ENCODE measurements around the gene FLAD1.

Gene FLAD1

GRCh38 chr1:155008015-155008941 is 25.1 kb downstream of the FLAD1 start (continued):
- TF ChIP-seq ZNF785 (tag by site-specific recombination; IDR thresholded peaks at IDR 0.05) = no peak

GRCh38 chr1:155009221-155009711 is 26.1 kb downstream of the FLAD1 start:
- CTCF ChIA-PET = interaction anchor here (0.5 to 1.1 kb wide), 3 partner anchors 14 to 82 kb away, joined by 3 to 4 read pairs (median 3); no protein-coding TSS in a partner anchor
- TF ChIP-seq ZNF544 (tag by site-specific recombination; IDR thresholded peaks at IDR 0.05) (no peak), SCRT2 (tag by site-specific recombination; IDR thresholded peaks at IDR 0.05) (no peak), KLF9 (tag by site-specific recombination; IDR thresholded peaks at IDR 0.05; ENCODE audit: low read depth) (no peak), WT1 (tag by site-specific recombination; IDR thresholded peaks at IDR 0.05) (no peak), BCL11A (tag by site-specific recombination; IDR thresholded peaks at IDR 0.05; ENCODE audit: low read depth) (no peak), ZNF48 (tag by site-specific recombination; IDR thresholded peaks at IDR 0.05) (no peak), ZNF747 (tag by site-specific recombination; IDR thresholded peaks at IDR 0.05) (no peak), ZNF292 (tag by site-specific recombination; IDR thresholded peaks at IDR 0.05; ENCODE audit: borderline replicate concordance, low read depth) (no peak), ZNF658 (tag by site-specific recombination; IDR thresholded peaks at IDR 0.05) (no peak), HOXD13 (CRISPR knock-in tag; IDR thresholded peaks at IDR 0.05; ENCODE audit: borderline replicate concordance) (no peak), ZNF776 (tag by site-specific recombination; IDR thresholded peaks at IDR 0.05; ENCODE audit: borderline replicate concordance) (no peak), ZNF623 (tag by site-specific recombination; IDR thresholded peaks at IDR 0.05) (no peak), ZNF514 (tag by site-specific recombination; IDR thresholded peaks at IDR 0.05) (no peak), ZNF624 (tag by site-specific recombination; IDR thresholded peaks at IDR 0.05) (no peak), ZNF664 (tag by site-specific recombination; IDR thresholded peaks at IDR 0.05) (no peak), ZEB2 (tag by site-specific recombination; IDR thresholded peaks at IDR 0.05) (no peak), ZNF596 (tag by site-specific recombination; IDR thresholded peaks at IDR 0.05) (no peak)
- TF ChIP-seq, protein P1, sequence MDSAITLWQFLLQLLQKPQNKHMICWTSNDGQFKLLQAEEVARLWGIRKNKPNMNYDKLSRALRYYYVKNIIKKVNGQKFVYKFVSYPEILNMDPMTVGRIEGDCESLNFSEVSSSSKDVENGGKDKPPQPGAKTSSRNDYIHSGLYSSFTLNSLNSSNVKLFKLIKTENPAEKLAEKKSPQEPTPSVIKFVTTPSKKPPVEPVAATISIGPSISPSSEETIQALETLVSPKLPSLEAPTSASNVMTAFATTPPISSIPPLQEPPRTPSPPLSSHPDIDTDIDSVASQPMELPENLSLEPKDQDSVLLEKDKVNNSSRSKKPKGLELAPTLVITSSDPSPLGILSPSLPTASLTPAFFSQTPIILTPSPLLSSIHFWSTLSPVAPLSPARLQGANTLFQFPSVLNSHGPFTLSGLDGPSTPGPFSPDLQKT (IDR thresholded peaks at IDR 0.05; ENCODE audit: borderline replicate concordance, low read depth, low read length) = no peak
- Histone ChIP-seq H3K4me3 (ENCODE audit: low read depth, low read length) (no peak overlapping the region), H3K36me3 (ENCODE audit: control insufficient read depth in 2 of 2, insufficient read depth in 1 of 2, low read length in 2 of 2) (peaks cover 0 to 12% of the 10 kb centered on the region in 2 experiments; a peak in 1 of 3 replicates), H3K4me1 (ENCODE audit: control insufficient read depth, insufficient read depth, low read length) (peaks cover 14% of the 10 kb centered on the region), H3K9me3 (ENCODE audit: control insufficient read depth, insufficient read depth, low read depth, low read length) (no peaks in the 10 kb centered on the region), H3K27ac (ENCODE audit: extremely low read depth, low read depth, low read length) (no peak overlapping the region)
- POLR2A ChIA-PET = no interaction called here

- Histone ChIP-seq H3K9me3 (ENCODE audit: control insufficient read depth, insufficient read depth, low read depth, low read length) (no peaks in the 10 kb centered on the region), H3K27ac (ENCODE audit: extremely low read depth, low read depth, low read length) (no peak overlapping the region), H3K36me3 (ENCODE audit: control insufficient read depth in 2 of 2, insufficient read depth in 1 of 2, low read length in 2 of 2) (peaks cover 0 to 17% of the 10 kb centered on the region in 2 experiments; a peak in 1 of 3 replicates), H3K4me3 (ENCODE audit: low read depth, low read length) (no peak overlapping the region), H3K4me1 (ENCODE audit: control insufficient read depth, insufficient read depth, low read length) (peaks cover 11% of the 10 kb centered on the region)
- TF ChIP-seq, protein P2, sequence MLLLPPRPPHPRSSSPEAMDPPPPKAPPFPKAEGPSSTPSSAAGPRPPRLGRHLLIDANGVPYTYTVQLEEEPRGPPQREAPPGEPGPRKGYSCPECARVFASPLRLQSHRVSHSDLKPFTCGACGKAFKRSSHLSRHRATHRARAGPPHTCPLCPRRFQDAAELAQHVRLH (tag by site-specific recombination; IDR thresholded peaks at IDR 0.05) = no peak
- TF ChIP-seq ZNF600 (tag by site-specific recombination; IDR thresholded peaks at IDR 0.05) = peak; percentile 56; the same call in 1 of the 2 replicates
- TF ChIP-seq ZNF366 (tag by site-specific recombination; conservative IDR thresholded peaks at IDR 0.05) = peak; percentile 75; the same call in 1 of the 2 replicates
- peak; percentile 64 for TF ChIP-seq PATZ1 (tag by site-specific recombination; IDR thresholded peaks at IDR 0.05)
- TF ChIP-seq ZBTB48 (tag by site-specific recombination; IDR thresholded peaks at IDR 0.05) = peak; percentile 78
- 0 out of 2 replicates have a peak, but pooled peaks have one; percentile 19 for TF ChIP-seq ZBTB17 (tag by site-specific recombination; IDR thresholded peaks at IDR 0.05)
- no peak for TF ChIP-seq WT1 (tag by site-specific recombination; IDR thresholded peaks at IDR 0.05)
- no peak for TF ChIP-seq TRIM28 (IDR thresholded peaks at IDR 0.05; ENCODE audit: borderline replicate concordance, low read length)
- no peak for TF ChIP-seq ZSCAN30 (tag by site-specific recombination; IDR thresholded peaks at IDR 0.05)
- no peak for TF ChIP-seq SP3 (tag by site-specific recombination; IDR thresholded peaks at IDR 0.05)
- peak; percentile 95 for TF ChIP-seq PRDM1 (tag by site-specific recombination; IDR thresholded peaks at IDR 0.05)
- TF ChIP-seq ZBTB21 (tag by site-specific recombination; IDR thresholded peaks at IDR 0.05) = no peak
- ChIA-PET POLR2A (no interaction called here), CTCF (no interaction called here)
These were observed 26.6 kb downstream of the FLAD1 start for GRCh38 chr1:155009742-155010141.

All from HEK293 (cell line).